Sigmoid colon (tissue), 4 donors: ENCODE data around the gene VPS52.

Experiments
- CTCF ChIP-seq, 4 experiments: fragments of 450-650 bp in 3 of 4; fragments of 200-600 bp in 1 of 4; IDR thresholded peaks; one replicate each; pipeline ENCODE4 v1.5.1; 2016 to 2019; ENCODE audit warnings: antibody characterized with exemption in 4 of 4, mild to moderate bottlenecking in 3 of 4, moderate library complexity in 2 of 4
- POLR2AphosphoS5 ChIP-seq, 4 donors: sonication (generic); formaldehyde crosslinking; IDR thresholded peaks; one replicate each; pipeline ENCODE4 v1.6.1; 2017; ENCODE audit warnings: antibody characterized with exemption in 4 of 4

DNA sequence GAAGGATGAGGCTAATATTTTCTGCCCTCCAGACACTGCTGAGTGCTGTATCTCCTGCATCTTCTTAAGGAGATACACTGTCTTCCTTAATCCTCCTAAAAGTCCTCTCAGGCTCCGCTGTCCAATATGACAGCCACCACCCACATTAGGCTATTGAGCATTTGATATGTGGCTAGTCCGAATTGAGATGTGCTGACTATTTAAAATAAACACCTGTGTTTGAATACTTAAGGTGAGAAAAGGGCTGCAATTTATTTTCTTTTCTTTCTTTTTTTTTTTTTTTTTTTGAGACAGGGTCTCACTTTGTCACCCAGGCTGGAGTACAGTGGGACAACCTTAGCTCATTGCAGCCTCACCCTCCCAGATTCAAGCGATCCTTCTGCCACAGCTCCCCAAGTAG lies 30.2 kb upstream of the VPS52 start:
- no peak for TF ChIP-seq CTCF (IDR thresholded peaks at IDR 0.05)
- no peak for TF ChIP-seq POLR2AphosphoS5 (IDR thresholded peaks at IDR 0.05)
